Right lobe of liver (tissue), 6 donors: ENCODE measurements around the gene STX8. TPM values are rescaled to one million over a fixed set of nuclear protein-coding genes. Genes with fewer than 3 reads are reported as not detected.

Source experiments
- ATAC-seq, 4 donors: fragments of 200-7000 bp; cut with Tn5 transposase; one replicate each; pipeline ENCODE4 v1.9.1; 2020; ENCODE audit warnings: mild to moderate bottlenecking in 4 of 4, moderate library complexity in 4 of 4
- DNase-seq, 3 donors: peaks; one replicate each; pipeline ENCODE4 v3.0.0-alpha.2; 2020
- H3K27ac ChIP-seq, 3 donors: fragments of 200-600 bp; one replicate each; pipeline ENCODE4 v1.8.0; 2022
- H3K27me3 ChIP-seq, 2 donors: fragments of 200-600 bp; one replicate each; pipeline ENCODE4 v1.8.0; 2022
- H3K36me3 ChIP-seq, 4 donors: fragments of 200-600 bp; sonication (generic) in 1 of 4; one replicate each; pipeline versions ENCODE4 v1.5.1 to v1.8.0; 2017 to 2022; ENCODE audit warnings: control low read depth in 1 of 4
- H3K4me1 ChIP-seq, 4 donors: fragments of 200-600 bp; sonication (generic) in 1 of 4; one replicate each; pipeline versions ENCODE4 v1.5.1 to v1.8.0; 2017 to 2022; ENCODE audit warnings: control low read depth in 1 of 4
- H3K4me3 ChIP-seq, 3 donors: fragments of 200-600 bp; one replicate each; pipeline ENCODE4 v1.8.0; 2022
- H3K9me3 ChIP-seq, 4 donors: fragments of 200-600 bp; sonication (generic) in 1 of 4; one replicate each; pipeline versions ENCODE4 v1.5.1 to v1.8.0; 2017 to 2022; ENCODE audit warnings: control low read depth in 1 of 4
- POLR2A ChIP-seq: fragments of 450-650 bp; IDR thresholded peaks from one replicate; pipeline ENCODE4 v1.6.1; 2017; ENCODE audit warnings: antibody characterized with exemption, mild to moderate bottlenecking
- WGBS: methylation state at CpG from one replicate; pipeline ENCODE4 v1.1.6; 2018; ENCODE audit warnings: low coverage, low lambda C conversion rate; ENCODE audit not compliant: insufficient coverage; ENCODE audit errors: missing lambda C conversion rate; 5-methylcytosine and 5-hydroxymethylcytosine counted together
- intact Hi-C, 2 donors: fragments of 100-400 bp; cut with DNase I; formaldehyde crosslinking; loops; one replicate each; pipeline versions ENCODE4 v1.11.2 to v1.14.1; 2022
- total RNA-seq, 6 experiments: library from RNA; depleted of rRNA in 2 of 6; stranded (reverse); fragments of >200 nt in 2 of 6; fragmentation: NEBNext Ultra II Directional in 3 of 6; extraction: Animal tissue kit (Norgen Biotek cat#: 25700) in 3 of 6; gene quantifications; one replicate each; pipeline versions ENCODE4 v1.1.0 to v1.2.4, GENCODE V29; 2016 to 2023
- TF ChIP-seq, protein P1 (sequence below), 4 donors: fragments of 200-600 bp in 3 of 4; fragments of 450-650 bp in 1 of 4; IDR thresholded peaks; one replicate each; pipeline versions ENCODE4 v1.5.1 to v1.8.0; 2016 to 2022; ENCODE audit warnings: antibody characterized with exemption in 4 of 4, mild to moderate bottlenecking in 2 of 4
- donor health status: DM: no; HTN: yes; CAD: no.
- donor health status: DM: no; HTN: no; CAD: no.
- donor health status: DM: no; HTN: no; CAD: no.
- donor health status: DM: no; HTN: yes; CAD: no.
- donor health status: DM: no; HTN: yes; CAD: no.

Gene STX8
- total RNA-seq, 6 experiments from 2014 or later = 20.6 to 35.3 (median 27.7) TPM

DNA sequence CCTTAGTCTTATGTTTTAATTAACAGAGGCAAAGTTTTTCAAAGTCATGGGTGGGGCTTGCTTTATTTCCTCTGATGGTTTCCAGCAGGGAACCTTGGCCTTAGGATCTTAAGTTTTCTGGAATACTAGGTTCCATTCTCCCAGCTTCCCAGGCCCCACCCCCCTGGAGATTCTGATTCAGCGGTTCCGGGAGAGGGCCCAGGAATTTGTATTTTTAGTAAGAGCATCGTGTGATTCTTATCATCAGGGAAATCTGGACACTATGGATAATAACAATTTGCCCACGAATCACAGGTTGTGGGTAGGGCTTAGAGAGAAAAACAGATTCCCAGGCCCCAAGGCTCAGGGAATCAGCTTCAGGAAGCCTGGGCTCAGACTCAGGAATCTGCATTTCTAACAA lies 290.7 kb downstream of the STX8 start:
- H3K27ac ChIP-seq = no peak overlapping the region
- no peaks in the 10 kb centered on the region for H3K27me3 ChIP-seq
- H3K9me3 ChIP-seq = no peaks in the 10 kb centered on the region
- no peaks in the 10 kb centered on the region for H3K36me3 ChIP-seq
- no peak overlapping the region for H3K4me3 ChIP-seq
- TF ChIP-seq, protein P1, sequence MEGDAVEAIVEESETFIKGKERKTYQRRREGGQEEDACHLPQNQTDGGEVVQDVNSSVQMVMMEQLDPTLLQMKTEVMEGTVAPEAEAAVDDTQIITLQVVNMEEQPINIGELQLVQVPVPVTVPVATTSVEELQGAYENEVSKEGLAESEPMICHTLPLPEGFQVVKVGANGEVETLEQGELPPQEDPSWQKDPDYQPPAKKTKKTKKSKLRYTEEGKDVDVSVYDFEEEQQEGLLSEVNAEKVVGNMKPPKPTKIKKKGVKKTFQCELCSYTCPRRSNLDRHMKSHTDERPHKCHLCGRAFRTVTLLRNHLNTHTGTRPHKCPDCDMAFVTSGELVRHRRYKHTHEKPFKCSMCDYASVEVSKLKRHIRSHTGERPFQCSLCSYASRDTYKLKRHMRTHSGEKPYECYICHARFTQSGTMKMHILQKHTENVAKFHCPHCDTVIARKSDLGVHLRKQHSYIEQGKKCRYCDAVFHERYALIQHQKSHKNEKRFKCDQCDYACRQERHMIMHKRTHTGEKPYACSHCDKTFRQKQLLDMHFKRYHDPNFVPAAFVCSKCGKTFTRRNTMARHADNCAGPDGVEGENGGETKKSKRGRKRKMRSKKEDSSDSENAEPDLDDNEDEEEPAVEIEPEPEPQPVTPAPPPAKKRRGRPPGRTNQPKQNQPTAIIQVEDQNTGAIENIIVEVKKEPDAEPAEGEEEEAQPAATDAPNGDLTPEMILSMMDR (IDR thresholded peaks at IDR 0.05) = no peak
- TF ChIP-seq POLR2A = no peak
- WGBS = 56% methylated on average over 4 of the region's 4 CpGs
- DNase-seq (no peak), ATAC-seq (no peak)
- no peaks in the 10 kb centered on the region for H3K4me1 ChIP-seq
- intact Hi-C loops = no loop called here

DNA sequence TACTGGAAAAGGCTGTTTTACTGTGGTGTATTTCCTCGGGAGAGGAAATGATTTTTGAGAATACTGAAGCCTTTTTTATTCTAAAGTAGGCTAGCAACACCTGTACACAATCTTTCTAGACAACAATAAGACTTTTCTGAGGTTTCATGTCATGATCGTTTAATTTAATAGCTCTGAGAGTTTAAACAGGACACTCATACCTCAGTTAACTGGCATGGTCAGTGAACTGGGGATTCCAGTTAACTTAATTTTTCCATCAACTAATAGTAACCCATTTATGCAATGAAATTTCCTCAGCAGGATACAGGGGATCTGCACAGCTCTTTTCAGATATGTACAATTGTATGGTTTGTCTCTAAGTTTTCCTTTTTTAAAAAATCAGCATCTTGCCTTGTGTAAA lies 291.7 kb downstream of the STX8 start:
- ATAC-seq (no peak), DNase-seq (no peak)
- Histone ChIP-seq H3K27ac (no peak overlapping the region), H3K36me3 (no peaks in the 10 kb centered on the region), H3K4me1 (no peaks in the 10 kb centered on the region), H3K4me3 (no peak overlapping the region), H3K27me3 (no peaks in the 10 kb centered on the region), H3K9me3 (no peaks in the 10 kb centered on the region)
- WGBS = 81% methylated on average over 2 of the region's 2 CpGs
- intact Hi-C loops = no loop called here
- TF ChIP-seq, protein P1 (IDR thresholded peaks at IDR 0.05) = no peak
- no peak for TF ChIP-seq POLR2A

DNA sequence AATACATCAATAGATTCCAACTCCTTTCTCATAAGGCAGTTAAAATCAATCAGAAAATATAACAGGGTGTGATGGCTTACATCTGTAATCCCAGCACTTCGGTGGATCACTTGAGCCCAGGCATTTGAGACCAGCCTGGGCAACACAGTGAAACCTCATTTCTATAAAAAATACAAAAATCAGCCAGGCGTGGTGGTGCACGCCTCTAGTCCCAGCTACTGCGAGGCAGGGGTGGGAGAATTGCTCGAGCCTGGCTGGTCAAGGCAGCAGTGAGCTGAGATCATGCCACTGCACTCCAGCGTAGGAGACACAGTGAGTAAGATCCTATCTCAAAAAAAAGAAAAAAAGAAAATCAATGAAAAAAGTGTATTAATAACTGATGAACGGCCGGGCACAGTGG lies 295.7 kb downstream of the STX8 start:
- intact Hi-C loops = no loop called here
- Histone ChIP-seq H3K9me3 (no peaks in the 10 kb centered on the region), H3K4me1 (no peaks in the 10 kb centered on the region), H3K27me3 (no peaks in the 10 kb centered on the region), H3K36me3 (no peaks in the 10 kb centered on the region), H3K27ac (no peak overlapping the region), H3K4me3 (no peak overlapping the region)
- ATAC-seq = no peak
- DNase-seq = no peak
- TF ChIP-seq POLR2A = no peak
- TF ChIP-seq, protein P1 (IDR thresholded peaks at IDR 0.05) = no peak
- 95% methylated on average over 5 of the region's 8 CpGs for WGBS

DNA sequence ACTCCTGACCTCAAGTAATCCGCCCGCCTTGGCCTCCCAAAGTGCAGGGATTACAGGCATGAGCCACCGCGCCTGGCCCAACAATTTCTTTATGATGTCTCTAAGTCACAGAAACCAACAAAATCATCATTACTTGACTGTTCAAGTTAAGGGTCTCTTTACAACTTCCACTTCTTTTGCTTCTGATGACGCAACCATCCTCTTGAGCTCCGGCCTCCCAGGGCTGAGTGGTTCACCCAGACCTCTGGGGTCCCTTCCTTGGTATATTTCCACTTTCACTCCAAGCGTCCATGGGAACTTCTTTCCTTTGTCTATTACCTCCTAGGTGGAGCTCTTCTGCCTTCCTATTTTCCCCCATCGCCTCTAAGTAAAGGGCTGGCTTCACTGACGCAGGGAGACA lies 300.6 kb downstream of the STX8 start:
- Histone ChIP-seq H3K4me1 (no peaks in the 10 kb centered on the region), H3K27me3 (no peaks in the 10 kb centered on the region), H3K36me3 (no peaks in the 10 kb centered on the region), H3K9me3 (no peaks in the 10 kb centered on the region), H3K27ac (no peak overlapping the region), H3K4me3 (no peak overlapping the region)
- intact Hi-C loops = no loop called here
- TF ChIP-seq, protein P1 (IDR thresholded peaks at IDR 0.05) = no peak
- no peak for TF ChIP-seq POLR2A
- ATAC-seq (no peak), DNase-seq (no peak)
- 95% methylated on average over 6 of the region's 9 CpGs for WGBS
